NCI-H2227 (cell line): ENCODE results near the gene DDTL.
"Not testable (repeated sequence)": the region's sequence is repeated elsewhere in the genome, so short reads cannot be mapped to it uniquely, and the experiment has no call there.

Experiments used
- DNase-seq: peaks from one replicate; lab custom pipeline; 2025; ENCODE audit not compliant: unreplicated experiment; lab: John Stamatoyannopoulos, UW

The DDTL gene

DNA sequence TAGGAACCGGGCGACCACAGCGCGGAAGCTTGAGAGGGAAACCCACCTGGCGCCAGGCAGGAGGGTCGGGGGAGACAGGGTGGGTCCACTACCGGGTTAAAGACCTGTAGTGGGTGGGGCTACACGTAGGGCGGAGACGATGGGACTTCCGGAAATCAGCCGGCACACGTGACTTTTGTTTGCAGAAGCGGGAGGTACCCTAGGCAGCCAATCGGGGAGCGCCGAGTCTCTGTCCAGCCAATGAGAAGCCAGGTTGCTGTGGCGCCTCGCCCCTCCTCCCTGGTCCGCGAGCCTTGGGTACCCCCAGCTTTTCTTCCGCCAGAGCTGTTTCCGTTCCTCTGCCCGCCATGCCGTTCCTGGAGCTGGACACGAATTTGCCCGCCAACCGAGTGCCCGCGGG lies at the start of gene DDTL:
Gene DDTL (plus strand): TSS at position 321 of the 400 bp plus-strand sequence. CDS start 27 bp downstream, at position 348.
- DNase-seq, result not testable (repeated sequence)

- DNase-seq, result not testable (repeated sequence)
These were observed 46.4 kb upstream of the DDTL start for GRCh38 chr22:23920267-23920611.

DNA sequence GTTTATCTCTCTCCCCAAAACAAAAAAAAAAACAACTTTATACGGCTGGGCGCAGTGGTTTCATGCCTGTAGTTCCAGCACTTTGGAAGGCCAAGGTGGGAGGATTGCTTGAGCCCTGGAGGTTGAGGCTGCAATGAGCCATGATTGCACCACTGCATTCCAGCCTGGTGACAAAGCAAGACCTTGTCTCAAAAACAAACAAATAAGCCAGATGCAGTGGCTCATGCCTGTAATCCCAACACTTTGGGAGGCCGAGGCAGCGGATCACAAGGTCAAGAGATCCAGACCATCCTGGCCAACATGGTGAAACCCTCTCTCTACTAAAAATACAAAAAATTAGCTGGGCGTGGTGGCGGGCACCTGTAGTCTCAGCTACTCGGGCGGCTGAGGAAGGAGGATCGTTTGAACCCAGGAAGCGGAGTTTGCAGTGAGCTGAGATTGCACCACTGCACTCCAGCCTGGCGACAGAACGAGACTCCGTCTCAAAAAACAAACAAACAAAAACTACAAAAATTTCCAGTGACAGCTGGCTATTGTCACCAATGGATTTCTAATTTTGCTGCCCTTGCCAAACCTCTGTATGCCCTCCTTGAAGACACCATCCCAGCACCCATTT lies 45.0 kb upstream of the DDTL start:
- DNase-seq, result not testable (repeated sequence)

DNA sequence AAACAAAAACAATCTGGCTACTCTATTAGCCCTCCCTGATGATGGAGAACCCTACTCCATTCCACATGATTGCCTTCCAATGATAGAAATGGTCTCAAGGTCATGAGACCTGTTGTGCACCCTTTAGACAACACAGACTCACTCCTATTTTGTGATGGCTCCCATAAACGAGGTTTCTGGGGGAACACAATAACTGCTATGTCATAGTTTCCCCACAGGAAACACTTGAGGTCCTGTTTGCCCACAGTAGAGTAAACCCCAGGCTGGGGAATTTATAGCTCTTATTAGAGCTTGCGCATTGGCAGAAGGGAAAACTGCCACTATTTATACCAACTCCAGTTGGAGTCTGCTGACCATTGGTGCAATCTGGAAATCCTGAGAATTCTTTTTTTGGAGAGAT lies 43.8 kb upstream of the DDTL start:
- no peak for DNase-seq

- no peak for DNase-seq
These were observed 41.6 kb upstream of the DDTL start for GRCh38 chr22:23925020-23925606.

GRCh38 chr22:23926561-23926960 lies 40.1 kb upstream of the DDTL start:
- DNase-seq, result no peak

DNA sequence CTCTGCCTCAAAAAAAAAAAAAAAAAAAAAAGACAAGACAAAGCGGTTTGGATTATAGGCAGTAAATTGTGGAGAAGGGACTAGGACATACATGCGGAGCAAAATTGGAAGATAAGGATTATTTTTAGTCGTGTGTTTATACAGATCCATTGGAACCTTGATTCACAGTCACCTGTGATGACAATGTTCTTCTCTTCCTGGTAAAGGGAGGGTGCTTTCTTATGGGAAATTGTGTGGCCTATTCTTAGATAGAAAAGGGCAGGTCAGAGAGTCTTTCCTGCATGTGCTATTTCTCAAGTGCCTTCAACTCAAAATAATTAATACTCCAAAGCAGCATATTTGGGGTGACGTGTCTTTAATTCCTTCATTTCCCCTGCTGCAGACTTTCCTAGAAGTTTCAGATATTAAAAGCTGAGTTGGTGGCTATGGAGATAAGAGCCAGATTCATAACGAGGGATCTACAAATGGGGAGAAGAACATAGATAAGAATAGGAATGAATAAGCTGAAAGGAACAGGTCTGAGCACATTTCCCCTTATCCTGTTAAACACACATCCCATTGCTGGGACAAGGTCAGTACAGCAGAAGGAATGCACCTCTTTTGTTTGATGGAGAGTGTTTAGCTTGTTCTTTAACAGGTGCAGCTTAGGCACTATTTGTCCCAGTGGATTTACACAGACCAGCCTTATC lies 28.2 kb upstream of the DDTL start:
- no peak for DNase-seq

DNA sequence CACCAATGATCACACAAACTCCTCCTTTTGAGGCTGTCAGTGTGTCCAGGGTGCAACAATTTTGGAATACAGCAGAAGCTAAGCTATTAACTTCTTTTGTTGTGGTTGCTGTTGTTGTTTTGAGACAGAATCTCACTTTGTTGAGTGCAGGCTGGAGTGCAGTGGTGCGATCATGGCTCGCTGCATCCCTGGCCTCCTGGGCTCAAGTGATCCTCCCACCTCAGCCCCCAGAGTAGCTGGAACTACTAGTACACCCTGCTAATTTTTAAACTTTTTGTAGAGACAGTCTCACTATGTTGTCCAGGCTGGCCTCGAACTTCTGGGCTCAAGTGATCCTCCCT lies 27.7 kb upstream of the DDTL start:
- no peak for DNase-seq

GRCh38 chr22:23940166-23940565 lies 26.5 kb upstream of the DDTL start:
- not testable (repeated sequence) for DNase-seq

- DNase-seq, result not testable (repeated sequence)
These were observed 19.3 kb upstream of the DDTL start for GRCh38 chr22:23947391-23947790.

DNA sequence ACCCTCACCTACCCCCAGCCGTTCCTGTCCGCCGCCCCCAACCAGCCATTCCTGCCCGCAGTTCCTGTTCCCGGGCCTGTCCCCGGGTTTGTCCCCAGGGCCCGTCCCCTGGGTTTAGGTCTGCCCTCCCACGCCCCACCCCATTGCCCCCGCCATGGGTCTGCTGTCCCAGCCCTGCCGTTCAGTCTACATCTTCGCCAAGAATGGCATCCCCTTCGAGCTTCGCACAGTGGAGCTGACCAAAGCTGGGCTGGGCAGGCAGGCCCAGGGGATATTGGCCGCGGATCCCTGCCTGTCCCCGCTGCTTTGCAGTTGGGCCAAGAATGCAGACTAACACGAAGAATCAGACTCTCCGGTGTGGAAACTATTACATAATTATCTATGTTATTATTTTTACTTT lies 16.9 kb upstream of the DDTL start:
- DNase-seq, result not testable (repeated sequence)

DNA sequence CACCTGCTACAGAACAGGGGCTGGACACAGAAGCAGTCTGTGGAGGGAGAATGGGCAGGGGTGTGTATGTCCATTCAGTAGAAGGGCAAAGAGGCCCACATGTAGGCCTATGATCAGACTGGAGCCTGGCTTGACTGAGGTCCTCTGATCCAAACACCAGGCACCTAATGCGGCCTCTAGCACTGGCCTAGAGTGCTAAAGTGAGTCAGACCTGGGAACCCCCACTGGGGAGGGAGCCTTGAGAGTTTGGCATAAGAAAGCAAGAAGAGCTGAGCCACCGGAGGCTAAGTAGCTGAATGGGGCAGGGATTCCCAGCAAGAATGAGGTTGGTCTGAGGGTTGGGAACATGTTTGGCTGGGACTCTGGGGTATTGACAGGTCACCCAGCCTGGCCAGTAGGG lies 15.3 kb upstream of the DDTL start:
- not testable (repeated sequence) for DNase-seq

- DNase-seq, result not testable (repeated sequence)
These were observed 13.8 kb upstream of the DDTL start for GRCh38 chr22:23952794-23953405.

DNA sequence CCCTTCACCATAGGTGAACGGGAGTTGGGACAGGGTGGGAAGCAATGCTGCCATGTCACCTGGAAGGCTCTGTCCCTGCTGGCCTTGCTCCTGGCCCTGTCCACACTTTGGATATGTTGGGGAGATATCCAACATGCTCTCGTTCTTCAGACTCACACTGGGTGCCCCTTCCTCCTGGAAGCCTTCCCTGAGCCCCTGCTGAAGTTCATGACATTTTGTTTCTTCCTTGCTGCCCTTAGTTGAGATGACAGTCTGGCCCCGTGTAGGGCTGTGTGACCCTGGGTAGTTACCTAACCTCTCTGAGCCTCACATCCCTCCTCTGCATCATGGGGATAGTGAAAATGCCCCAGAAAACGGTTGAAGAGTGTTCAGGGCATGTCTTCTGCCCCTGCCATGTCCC lies 13.2 kb upstream of the DDTL start:
- DNase-seq, result not testable (repeated sequence)

DNA sequence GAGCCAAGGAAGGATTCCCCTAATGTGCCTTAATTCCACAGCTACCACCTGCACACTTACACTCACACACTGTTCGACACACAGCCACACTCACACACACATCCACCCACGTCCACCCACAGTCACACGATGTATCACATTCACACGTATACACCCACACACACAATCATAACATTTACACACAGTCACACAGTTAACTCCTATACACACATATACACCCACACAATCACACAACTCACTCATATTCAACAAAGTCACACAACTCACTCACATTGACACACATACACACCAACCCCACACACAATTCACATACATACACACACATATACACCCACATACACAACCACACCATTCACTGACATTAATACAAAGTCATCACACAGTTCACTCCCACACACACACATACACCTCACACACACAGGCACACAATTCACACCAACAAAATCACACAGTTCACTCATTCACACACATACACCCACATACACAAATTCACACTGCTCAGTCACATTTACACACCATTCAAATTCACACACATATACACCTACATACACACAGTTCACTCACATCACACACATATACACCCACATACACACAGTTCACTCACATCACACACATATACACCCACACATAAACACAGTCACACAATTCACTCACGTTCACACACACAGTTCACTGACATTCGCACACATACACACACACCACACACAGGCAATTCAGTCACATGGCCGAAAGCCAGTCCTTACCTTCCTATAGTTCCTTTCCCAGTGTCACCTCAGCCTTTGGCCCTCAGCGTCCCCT lies 12.3 kb upstream of the DDTL start:
- DNase-seq, result not testable (repeated sequence)

DNA sequence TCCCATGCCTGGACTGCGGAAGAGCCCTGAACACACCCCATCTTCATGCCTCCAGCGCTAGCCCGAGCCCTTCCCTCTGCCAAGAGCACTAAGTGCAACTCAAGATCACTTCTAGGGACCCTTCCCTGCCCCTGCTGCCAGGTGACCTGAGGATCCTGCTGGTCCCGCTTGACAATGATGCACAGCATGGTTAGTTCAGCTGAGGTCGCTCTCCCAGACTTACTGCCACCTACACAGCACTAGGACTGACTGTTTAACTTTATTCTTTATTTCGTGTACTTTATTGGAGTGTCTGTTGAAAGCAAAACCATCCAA lies 11.7 kb upstream of the DDTL start:
- DNase-seq, result not testable (repeated sequence)

- DNase-seq, result not testable (repeated sequence)
These were observed 10.8 kb upstream of the DDTL start for GRCh38 chr22:23955886-23956285.

DNA sequence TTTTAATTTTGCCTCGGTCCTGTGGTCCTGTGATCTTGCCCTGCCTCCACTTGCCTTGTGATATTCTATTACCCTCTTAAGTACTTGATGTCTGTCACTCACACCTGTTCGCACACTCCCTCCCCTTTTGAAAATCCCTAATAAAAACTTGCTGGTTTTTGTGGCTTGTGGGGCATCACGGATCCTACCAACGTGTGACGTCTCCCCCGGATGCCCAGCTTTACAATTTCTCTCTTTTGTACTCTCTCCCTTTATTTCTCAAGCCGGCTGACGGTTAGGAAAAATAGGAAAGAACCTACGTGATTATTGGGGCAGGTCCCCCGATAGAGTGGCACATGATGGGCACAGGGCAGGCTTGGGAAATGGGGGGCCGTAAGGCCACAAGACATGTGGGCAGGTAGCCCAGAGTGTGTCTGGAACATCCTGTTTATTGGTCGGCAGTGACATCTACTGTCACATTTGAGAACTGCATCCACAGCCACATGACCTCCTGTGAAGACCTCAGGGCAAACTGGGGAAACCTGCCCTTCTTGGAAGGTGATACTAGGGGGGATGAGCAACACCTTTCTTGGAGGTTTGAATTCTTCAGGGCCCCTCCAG lies 10.3 kb upstream of the DDTL start:
- peak; percentile 63 for DNase-seq

DNA sequence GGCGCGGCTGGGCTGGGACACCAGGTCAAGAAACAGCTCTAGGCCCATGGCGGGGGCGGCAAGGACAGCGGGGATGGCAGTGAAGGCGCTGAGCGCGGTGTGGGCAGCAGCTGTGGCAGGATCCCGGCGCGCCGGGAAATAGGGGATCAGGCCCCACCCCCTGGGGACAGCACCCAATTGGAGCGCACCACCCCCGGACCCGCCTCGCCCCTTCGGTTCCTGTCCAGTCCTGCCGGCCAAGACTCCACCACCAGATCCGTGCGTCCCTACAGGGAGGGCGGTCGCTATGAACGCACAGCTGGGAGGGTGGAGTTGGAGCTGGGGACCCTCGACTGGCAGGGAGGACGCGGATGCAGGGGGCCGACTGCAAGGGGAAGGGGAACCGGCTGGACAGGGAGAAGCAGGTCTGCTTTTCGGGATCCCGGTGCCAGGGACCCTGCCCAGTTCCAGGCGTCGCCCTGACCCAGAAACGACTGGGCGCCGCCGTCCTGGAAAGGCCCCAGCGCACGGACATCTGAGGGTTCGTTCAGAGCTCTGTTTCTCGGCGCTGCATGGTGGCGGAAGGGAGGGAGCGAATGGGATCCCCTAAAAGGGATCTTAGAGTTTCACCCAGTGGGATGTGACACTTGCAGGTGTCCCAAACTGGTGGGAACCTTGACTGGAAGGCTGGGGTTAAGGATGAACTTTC lies 5.5 kb upstream of the DDTL start, which contains the start of gene GSTT2B:
Gene GSTT2B (minus strand): TSS at position 112 of the 688 bp plus-strand sequence. CDS start 64 bp downstream, at position 48.
- not testable (repeated sequence) for DNase-seq

- DNase-seq, result not testable (repeated sequence)
These were observed 594 bp upstream of the DDTL start for GRCh38 chr22:23966094-23966493.
